ENCODE measurements around the gene TRPM2. TPM values are rescaled to one million over a fixed set of nuclear protein-coding genes. Genes with fewer than 3 reads are reported as not detected.

The TRPM2 gene
- total and polyA plus RNA-seq, 2 of the 13 experiments (the other 11 are each of a cell fraction or from before 2014, with no cell fraction given): 0.07 to 0.20 TPM

- no peak for TF ChIP-seq CBX1 (IDR thresholded peaks at IDR 0.05; ENCODE audit: low read depth)
- no peak for TF ChIP-seq DMAP1 (CRISPR knock-in tag; IDR thresholded peaks at IDR 0.05)
- TF ChIP-seq ZNF326 (CRISPR knock-in tag; IDR thresholded peaks at IDR 0.05; ENCODE audit: borderline replicate concordance): no peak
- no peak for TF ChIP-seq ZNF160 (CRISPR knock-in tag; IDR thresholded peaks at IDR 0.05)
- TF ChIP-seq ZNF280D (CRISPR knock-in tag; IDR thresholded peaks at IDR 0.05): no peak
- TF ChIP-seq, protein P1, sequence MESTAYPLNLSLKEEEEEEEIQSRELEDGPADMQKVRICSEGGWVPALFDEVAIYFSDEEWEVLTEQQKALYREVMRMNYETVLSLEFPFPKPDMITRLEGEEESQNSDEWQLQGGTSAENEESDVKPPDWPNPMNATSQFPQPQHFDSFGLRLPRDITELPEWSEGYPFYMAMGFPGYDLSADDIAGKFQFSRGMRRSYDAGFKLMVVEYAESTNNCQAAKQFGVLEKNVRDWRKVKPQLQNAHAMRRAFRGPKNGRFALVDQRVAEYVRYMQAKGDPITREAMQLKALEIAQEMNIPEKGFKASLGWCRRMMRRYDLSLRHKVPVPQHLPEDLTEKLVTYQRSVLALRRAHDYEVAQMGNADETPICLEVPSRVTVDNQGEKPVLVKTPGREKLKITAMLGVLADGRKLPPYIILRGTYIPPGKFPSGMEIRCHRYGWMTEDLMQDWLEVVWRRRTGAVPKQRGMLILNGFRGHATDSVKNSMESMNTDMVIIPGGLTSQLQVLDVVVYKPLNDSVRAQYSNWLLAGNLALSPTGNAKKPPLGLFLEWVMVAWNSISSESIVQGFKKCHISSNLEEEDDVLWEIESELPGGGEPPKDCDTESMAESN (CRISPR knock-in tag; conservative IDR thresholded peaks at IDR 0.05): no peak
- TF ChIP-seq PRPF4 (IDR thresholded peaks at IDR 0.05; ENCODE audit: low read depth, low read length, poor library complexity, severe bottlenecking): no peak
- TF ChIP-seq ZBTB21 (CRISPR knock-in tag; IDR thresholded peaks at IDR 0.05): no peak
- TF ChIP-seq MYPOP (CRISPR knock-in tag; IDR thresholded peaks at IDR 0.05): no peak
These were observed 51.9 kb downstream of the TRPM2 start (continued) for GRCh38 chr21:44405091-44405947.

Measured in HepG2 (cell line).